ENCODE results near the gene PRMT3. TPM values are rescaled to one million over a fixed set of nuclear protein-coding genes. Genes with fewer than 3 reads are reported as not detected.
"Not testable (repeated sequence)": the region's sequence is repeated elsewhere in the genome, so short reads cannot be mapped to it uniquely, and the experiment has no call there.

The PRMT3 gene
- total RNA-seq, 3 donors from 2014 or later: 11.6 to 12.7 (median 11.8) TPM

- TF ChIP-seq CTCF (IDR thresholded peaks at IDR 0.05): no peak
- no peak for DNase-seq
- H3K4me1 ChIP-seq (ENCODE audit: low read depth): peaks cover 13% of the 10 kb centered on the region
- peak overlapping the region; percentile 87 for H3K4me3 ChIP-seq
- no peaks in the 10 kb centered on the region for H3K36me3 ChIP-seq (ENCODE audit: low read depth)
- ATAC-seq: no peak
- intact Hi-C loops (cut with DNase I, micrococcal nuclease): no loop called here
- no peaks in the 10 kb centered on the region for H3K9me3 ChIP-seq
Observed at GRCh38 chr11:20363149-20363499, 24.4 kb upstream of the PRMT3 start.

- Histone ChIP-seq H3K36me3 (ENCODE audit: low read depth) (no peaks in the 10 kb centered on the region), H3K9me3 (no peaks in the 10 kb centered on the region), H3K4me3 (peak within 1 kb of the TSS; percentile 87), H3K4me1 (ENCODE audit: low read depth) (peaks cover 13% of the 10 kb centered on the region)
- no peak for TF ChIP-seq CTCF (IDR thresholded peaks at IDR 0.05)
- peak; percentile 92 for ATAC-seq
- intact Hi-C loops (cut with DNase I, micrococcal nuclease): no loop called here
- peak; percentile 87 to 91 (median 89) for DNase-seq
Observed at GRCh38 chr11:20363500-20364340, 23.8 kb upstream of the PRMT3 start, which contains the start of gene HTATIP2. TSS of gene HTATIP2 (plus strand) at chr11:20363714. CDS start at chr11:20364238, 524 bp downstream.

- intact Hi-C loops (cut with DNase I, micrococcal nuclease): no loop called here
- Histone ChIP-seq H3K4me1 (ENCODE audit: low read depth) (peaks cover 13% of the 10 kb centered on the region), H3K9me3 (no peaks in the 10 kb centered on the region), H3K36me3 (ENCODE audit: low read depth) (no peaks in the 10 kb centered on the region), H3K4me3 (peak overlapping the region; percentile 87)
- peak; percentile 23 for ATAC-seq
- no peak for DNase-seq
- no peak for TF ChIP-seq CTCF (IDR thresholded peaks at IDR 0.05)
Observed at GRCh38 chr11:20364341-20364792, 23.1 kb upstream of the PRMT3 start.

- H3K36me3 ChIP-seq (ENCODE audit: low read depth); intact Hi-C loops (cut with DNase I, micrococcal nuclease); H3K9me3 ChIP-seq; ATAC-seq; DNase-seq; H3K4me3 ChIP-seq: not testable (repeated sequence)
- H3K4me1 ChIP-seq (ENCODE audit: low read depth): peaks cover 13% of the 10 kb centered on the region
Observed at GRCh38 chr11:20365465-20365864, 22.1 kb upstream of the PRMT3 start.

GRCh38 chr11:20367313-20367948 is 20.1 kb upstream of the PRMT3 start:
- Histone ChIP-seq H3K9me3 (no peaks in the 10 kb centered on the region), H3K4me1 (ENCODE audit: low read depth) (peaks cover 13% of the 10 kb centered on the region), H3K4me3 (no peak overlapping the region), H3K36me3 (ENCODE audit: low read depth) (no peaks in the 10 kb centered on the region)
- ATAC-seq: peak; percentile 41
- TF ChIP-seq CTCF (IDR thresholded peaks at IDR 0.05): no peak
- intact Hi-C loops (cut with DNase I, micrococcal nuclease): no loop called here
- no peak for DNase-seq

GRCh38 chr11:20368438-20368837 is 19.1 kb upstream of the PRMT3 start:
- no peaks in the 10 kb centered on the region for H3K9me3 ChIP-seq
- intact Hi-C loops (cut with DNase I, micrococcal nuclease): no loop called here
- no peak for TF ChIP-seq CTCF (IDR thresholded peaks at IDR 0.05)
- ATAC-seq (no peak), DNase-seq (no peak)
- H3K4me1 ChIP-seq (ENCODE audit: low read depth): peaks cover 13% of the 10 kb centered on the region
- no peak overlapping the region for H3K4me3 ChIP-seq
- H3K36me3 ChIP-seq (ENCODE audit: low read depth): no peaks in the 10 kb centered on the region

Measured in mucosa of descending colon (tissue), 3 donors.